Glutamatergic neuron (in vitro differentiated cells): ENCODE results near the gene UQCR11. TPM values are rescaled to one million over a fixed set of nuclear protein-coding genes. Genes with fewer than 3 reads are reported as not detected.

Experiments used
- DNase-seq: peaks from one replicate; pipeline ENCODE4 v3.0.0; 2022
- H3K27ac Mint-ChIP-seq: one replicate; pipeline ENCODE4 v1.8.0; 2020; ENCODE audit warnings: mild to moderate bottlenecking, mixed read lengths, inconsistent platforms; ENCODE audit not compliant: unreplicated experiment
- H3K27me3 Mint-ChIP-seq: one replicate; pipeline ENCODE4 v1.8.0; 2020; ENCODE audit warnings: mild to moderate bottlenecking, moderate library complexity, mixed read lengths, inconsistent platforms; ENCODE audit not compliant: unreplicated experiment
- H3K36me3 Mint-ChIP-seq: one replicate; pipeline ENCODE4 v1.8.0; 2020; ENCODE audit warnings: mild to moderate bottlenecking, mixed read lengths, inconsistent platforms; ENCODE audit not compliant: unreplicated experiment
- H3K4me1 Mint-ChIP-seq: one replicate; pipeline ENCODE4 v1.8.0; 2020; ENCODE audit warnings: mild to moderate bottlenecking, low read depth, mixed read lengths, inconsistent platforms; ENCODE audit not compliant: unreplicated experiment
- H3K4me3 Mint-ChIP-seq: one replicate; pipeline ENCODE4 v1.8.0; 2020; ENCODE audit warnings: mild to moderate bottlenecking, mixed read lengths, inconsistent platforms; ENCODE audit not compliant: unreplicated experiment
- H3K9me3 Mint-ChIP-seq: one replicate; pipeline ENCODE4 v1.8.0; 2020; ENCODE audit warnings: mild to moderate bottlenecking, moderate library complexity, mixed read lengths, inconsistent platforms; ENCODE audit not compliant: unreplicated experiment
- total RNA-seq: library from RNA; stranded (reverse); fragmentation: NEBNext Ultra II Directional; extraction: Animal tissue kit (Norgen Biotek cat#: 25700); gene quantifications from one replicate; pipeline ENCODE4 v1.2.1, GENCODE V29; 2021; ENCODE audit not compliant: unreplicated experiment
- TF ChIP-seq, protein P1 (sequence below): fragments of 200-600 bp; sonication (generic); IDR thresholded peaks from one replicate; pipeline ENCODE4 v1.5.0; 2021; ENCODE audit not compliant: partially characterized antibody, unreplicated experiment

The UQCR11 gene
- total RNA-seq, 1 donor from 2014 or later = 204 TPM

DNA sequence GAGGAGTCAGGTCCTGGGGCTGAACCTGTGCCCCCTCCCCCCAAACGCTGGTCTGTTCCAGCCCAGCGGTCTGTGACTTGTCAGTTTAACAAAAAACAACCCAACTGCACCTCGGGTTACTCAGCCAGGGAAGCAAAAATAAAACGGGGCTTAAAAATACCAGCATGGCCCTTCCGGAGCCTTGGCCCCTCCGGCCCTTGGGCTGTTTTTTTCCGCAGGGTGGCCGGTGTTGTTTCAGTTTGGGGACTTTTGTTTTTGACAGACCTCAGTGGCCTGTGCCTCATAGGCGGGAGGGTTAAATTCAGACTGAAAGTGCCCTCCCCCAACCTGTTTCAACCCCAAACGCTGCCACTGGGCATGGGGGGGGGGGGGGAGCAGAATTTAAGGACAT is 43.2 kb upstream of the UQCR11 start:
- no peak for DNase-seq
- Mint-ChIP-seq H3K27me3 (peaks cover 15% of the 10 kb centered on the region), H3K4me1 (peaks cover 3% of the 10 kb centered on the region), H3K36me3 (no peaks in the 10 kb centered on the region), H3K9me3 (peaks cover 9% of the 10 kb centered on the region), H3K27ac (no peak overlapping the region), H3K4me3 (no peak overlapping the region)
- TF ChIP-seq, protein P1, sequence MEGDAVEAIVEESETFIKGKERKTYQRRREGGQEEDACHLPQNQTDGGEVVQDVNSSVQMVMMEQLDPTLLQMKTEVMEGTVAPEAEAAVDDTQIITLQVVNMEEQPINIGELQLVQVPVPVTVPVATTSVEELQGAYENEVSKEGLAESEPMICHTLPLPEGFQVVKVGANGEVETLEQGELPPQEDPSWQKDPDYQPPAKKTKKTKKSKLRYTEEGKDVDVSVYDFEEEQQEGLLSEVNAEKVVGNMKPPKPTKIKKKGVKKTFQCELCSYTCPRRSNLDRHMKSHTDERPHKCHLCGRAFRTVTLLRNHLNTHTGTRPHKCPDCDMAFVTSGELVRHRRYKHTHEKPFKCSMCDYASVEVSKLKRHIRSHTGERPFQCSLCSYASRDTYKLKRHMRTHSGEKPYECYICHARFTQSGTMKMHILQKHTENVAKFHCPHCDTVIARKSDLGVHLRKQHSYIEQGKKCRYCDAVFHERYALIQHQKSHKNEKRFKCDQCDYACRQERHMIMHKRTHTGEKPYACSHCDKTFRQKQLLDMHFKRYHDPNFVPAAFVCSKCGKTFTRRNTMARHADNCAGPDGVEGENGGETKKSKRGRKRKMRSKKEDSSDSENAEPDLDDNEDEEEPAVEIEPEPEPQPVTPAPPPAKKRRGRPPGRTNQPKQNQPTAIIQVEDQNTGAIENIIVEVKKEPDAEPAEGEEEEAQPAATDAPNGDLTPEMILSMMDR = no peak

DNA sequence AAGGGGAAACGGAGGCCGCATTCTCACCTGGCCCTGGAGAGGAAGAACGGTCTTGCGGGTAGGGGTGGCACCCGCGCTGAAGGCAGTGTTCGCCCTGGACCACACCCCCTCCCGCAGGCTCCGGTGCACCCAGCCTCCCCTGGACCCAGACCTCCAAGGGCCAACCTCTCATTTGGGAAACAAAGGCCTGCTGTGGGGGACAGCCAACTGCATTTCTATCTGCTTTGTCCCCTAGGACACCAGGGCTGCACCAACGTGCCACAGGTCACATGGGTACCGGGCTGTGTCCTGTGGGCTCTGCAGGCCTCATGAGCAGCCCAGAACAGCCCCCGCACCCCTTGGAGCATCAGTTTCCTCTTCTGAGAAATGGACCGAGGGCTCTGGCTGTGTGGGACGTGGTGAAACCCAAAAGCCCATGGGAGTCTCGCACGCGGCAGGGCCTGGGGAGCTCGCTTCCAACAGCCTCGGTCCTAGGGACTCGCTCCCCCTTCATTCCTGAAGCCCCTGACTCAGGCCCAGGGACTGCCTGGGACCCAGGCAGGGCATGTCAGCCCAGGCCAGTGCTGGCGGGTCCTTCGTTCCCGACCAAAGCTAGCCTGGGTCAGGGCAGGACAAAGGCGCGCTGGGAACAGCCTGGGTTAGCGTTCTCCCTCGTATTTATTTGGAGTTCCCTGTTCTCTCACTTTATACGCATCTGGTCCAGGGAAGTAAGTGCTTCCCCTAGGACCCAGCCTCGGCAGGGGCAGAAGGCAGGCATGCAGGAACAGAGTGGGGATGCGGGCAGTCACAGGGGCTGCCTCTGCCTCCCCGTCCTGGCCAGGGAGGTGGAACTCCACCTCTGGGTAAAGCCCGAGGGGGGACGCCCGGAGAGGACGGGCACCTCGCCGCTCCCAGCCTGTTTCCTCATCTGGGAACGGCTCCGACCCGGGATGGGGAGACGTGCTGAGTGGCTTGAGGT is 42.5 kb upstream of the UQCR11 start:
- no peak overlapping the region for H3K27ac Mint-ChIP-seq
- TF ChIP-seq, protein P1 = no peak
- no peaks in the 10 kb centered on the region for H3K36me3 Mint-ChIP-seq
- H3K4me1 Mint-ChIP-seq = peaks cover 3% of the 10 kb centered on the region
- peaks cover 13% of the 10 kb centered on the region for H3K27me3 Mint-ChIP-seq
- H3K4me3 Mint-ChIP-seq = no peak overlapping the region
- no peak for DNase-seq
- peaks cover 8% of the 10 kb centered on the region for H3K9me3 Mint-ChIP-seq

DNA sequence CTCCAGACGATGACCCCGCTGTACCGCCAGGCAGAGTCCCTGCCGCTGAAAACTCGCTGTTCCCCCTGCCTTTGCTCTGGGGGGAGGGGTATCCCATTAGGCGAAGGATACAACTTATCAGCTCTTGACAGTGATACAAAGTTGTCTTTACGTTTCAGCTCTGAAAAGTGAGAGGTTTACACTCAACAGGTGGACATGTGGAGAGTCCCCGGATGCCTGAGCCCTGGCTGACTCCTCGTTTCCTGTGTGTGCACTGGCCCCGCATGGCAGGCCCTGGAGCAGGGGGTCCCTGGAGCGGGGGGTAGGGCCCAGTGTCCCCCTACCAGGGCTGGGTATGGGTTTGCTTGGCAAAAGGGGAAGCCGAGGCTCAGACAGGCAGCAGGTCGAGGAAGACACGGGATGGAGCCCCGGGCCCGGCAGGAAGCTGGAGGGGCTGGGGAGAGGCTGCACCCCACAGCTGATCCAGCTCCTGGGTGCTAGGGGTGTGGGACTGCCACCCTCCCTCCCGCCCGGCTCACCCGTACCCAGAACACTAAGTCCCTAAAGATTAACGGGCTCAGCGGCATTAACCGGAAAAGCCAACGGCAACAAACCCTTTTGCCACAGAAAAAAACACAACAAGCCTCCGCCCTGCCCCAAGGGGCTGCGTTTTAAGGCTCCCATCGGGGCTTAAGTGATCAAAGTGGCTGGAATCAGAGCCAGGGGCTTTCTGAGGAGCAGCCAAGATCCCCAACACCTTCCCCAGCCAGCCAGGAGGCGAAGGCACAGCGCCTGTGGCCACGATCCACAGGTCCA is 41.6 kb upstream of the UQCR11 start:
- Mint-ChIP-seq H3K27ac (no peak overlapping the region), H3K36me3 (no peaks in the 10 kb centered on the region), H3K27me3 (peaks cover 15% of the 10 kb centered on the region), H3K4me1 (peaks cover 8% of the 10 kb centered on the region), H3K4me3 (no peak overlapping the region), H3K9me3 (peaks cover 10% of the 10 kb centered on the region)
- TF ChIP-seq, protein P1 = no peak
- DNase-seq = no peak

DNA sequence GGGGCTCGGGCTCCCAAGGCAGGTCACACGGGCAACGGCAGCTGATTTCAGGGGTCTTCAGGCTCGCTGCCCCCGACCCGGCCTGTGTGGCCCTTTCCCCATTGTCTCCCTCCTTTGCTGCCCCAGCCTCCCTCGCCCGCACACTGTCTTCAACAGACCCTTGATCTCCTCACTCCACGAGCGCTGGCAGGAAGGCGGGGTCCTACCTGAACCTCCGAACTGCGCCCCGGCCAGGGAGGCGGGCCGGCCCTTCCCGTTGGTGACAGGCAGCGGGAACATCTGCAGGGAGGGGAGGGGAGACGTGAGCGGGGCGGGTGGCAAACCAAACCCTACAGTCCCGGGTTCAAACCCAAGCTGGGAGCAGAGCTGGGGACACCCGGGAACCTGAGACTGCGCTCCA is 40.9 kb upstream of the UQCR11 start:
- peaks cover 8% of the 10 kb centered on the region for H3K4me1 Mint-ChIP-seq
- H3K9me3 Mint-ChIP-seq = peaks cover 7% of the 10 kb centered on the region
- DNase-seq = no peak
- H3K27me3 Mint-ChIP-seq = peaks cover 12% of the 10 kb centered on the region
- H3K4me3 Mint-ChIP-seq = no peak overlapping the region
- TF ChIP-seq, protein P1 = no peak
- H3K27ac Mint-ChIP-seq = no peak overlapping the region
- H3K36me3 Mint-ChIP-seq = no peaks in the 10 kb centered on the region
